ENCODE data around the gene CAP2.

Gene CAP2

DNA sequence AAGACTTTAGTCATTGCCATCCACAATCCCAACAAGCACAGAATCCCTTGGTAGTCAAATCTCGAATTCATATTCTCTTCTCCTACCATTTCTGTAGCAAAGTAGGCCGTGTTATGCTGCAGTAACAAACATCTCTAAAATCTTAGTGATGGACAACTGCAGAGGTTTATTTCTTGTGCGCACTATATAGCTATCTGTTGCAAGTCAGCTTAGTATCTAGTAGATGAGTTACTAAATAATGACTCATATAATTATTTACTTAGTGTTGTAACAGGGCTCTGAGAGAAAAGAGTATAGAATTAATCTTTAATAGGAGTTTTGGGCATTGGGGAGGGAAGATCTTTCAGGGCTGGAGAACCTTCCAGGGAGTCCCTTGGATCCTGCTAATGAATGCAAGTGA lies 73.3 kb downstream of the CAP2 start:
- TF ChIP-seq FOXM1 (IDR thresholded peaks at IDR 0.05; ENCODE audit: borderline replicate concordance, low read depth), result no peak
- no peak for TF ChIP-seq TEAD4 (IDR thresholded peaks at IDR 0.05)
- no peak for TF ChIP-seq EP300 (IDR thresholded peaks at IDR 0.05; ENCODE audit: borderline replicate concordance)

DNA sequence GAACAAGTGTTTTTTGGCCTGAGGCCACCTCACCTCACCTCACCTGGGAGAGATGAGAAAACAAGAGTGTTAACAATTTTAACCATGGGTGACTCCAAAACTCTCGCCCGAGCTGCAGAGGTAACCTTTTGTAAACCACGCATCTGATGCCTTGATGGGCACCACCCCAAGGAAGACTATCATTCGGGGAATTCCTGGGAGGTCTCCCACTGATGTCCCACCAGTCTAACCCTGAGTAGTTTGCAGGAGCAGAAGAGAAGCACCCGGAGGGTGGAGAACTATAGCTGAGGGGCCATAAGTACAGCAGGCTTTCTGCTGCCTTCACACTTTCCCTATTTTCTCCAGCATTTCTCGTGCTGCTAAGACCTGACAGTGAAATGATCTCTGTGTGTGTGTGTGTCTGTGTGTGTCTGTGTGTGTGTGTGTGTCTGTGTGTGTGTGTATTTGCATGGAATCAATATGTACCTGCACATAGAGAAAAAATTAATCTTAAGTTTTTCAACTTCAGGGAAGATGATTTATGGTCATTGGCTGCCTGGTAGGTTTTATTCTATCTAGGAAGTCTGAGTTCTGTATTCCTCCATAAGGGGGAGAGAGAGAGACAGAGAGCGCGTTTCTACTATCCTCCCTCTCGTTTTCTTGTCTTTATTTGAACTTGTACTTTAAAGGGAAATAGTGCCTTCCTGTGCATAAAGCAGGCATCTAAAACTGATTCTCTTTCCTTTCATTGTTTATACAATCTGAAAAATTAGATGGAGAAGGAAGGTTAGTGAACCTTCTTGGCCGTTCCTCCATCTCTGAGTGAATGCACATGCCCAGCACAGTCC lies 75.8 kb downstream of the CAP2 start:
- no peak for TF ChIP-seq YY1 (IDR thresholded peaks at IDR 0.05; ENCODE audit: low read depth)

DNA sequence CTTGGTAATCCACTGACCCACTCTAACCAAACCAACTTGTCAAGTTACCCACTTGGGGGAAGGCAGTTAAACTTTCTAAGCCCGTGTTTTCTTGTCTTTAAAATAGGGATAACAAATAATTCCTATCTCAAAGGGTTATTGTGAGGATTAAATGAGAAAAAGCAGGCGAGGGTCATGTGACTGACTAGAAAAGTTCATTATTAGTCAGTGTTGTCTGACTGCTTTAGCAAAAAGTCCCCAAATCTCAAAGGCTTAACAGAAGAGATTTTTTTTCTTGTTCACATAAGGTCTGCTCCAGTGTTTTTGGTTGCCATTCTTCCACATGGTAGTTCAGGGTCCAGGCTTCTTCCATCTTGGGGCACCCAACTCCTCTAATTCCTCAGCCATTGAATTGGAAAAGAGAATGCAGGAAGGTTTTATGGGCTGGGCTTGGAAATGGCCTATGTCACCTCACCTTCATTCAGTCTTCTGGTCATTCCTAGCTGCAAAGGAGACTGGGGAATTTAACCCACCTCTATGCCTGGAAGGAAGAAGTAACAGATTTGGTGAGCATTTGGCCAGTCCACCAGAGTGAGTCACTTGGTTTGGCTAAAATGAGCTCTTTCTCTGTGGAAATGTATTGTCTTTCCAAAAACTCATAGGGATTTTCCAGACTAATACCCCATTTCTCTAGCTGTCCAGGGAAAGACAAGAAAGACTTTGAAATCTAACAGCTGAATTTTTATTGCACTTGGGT lies 77.0 kb downstream of the CAP2 start:
- TF ChIP-seq, protein P1, sequence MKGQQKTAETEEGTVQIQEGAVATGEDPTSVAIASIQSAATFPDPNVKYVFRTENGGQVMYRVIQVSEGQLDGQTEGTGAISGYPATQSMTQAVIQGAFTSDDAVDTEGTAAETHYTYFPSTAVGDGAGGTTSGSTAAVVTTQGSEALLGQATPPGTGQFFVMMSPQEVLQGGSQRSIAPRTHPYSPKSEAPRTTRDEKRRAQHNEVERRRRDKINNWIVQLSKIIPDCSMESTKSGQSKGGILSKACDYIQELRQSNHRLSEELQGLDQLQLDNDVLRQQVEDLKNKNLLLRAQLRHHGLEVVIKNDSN (IDR thresholded peaks at IDR 0.05), result no peak
- TF ChIP-seq ZBTB7A (IDR thresholded peaks at IDR 0.05; ENCODE audit: low read depth) (no peak), NFIC (IDR thresholded peaks at IDR 0.05) (no peak), RAD21 (IDR thresholded peaks at IDR 0.05; ENCODE audit: low read depth) (no peak), TEAD4 (IDR thresholded peaks at IDR 0.05) (no peak), FOXM1 (IDR thresholded peaks at IDR 0.05; ENCODE audit: borderline replicate concordance, low read depth) (no peak), CEBPB (IDR thresholded peaks at IDR 0.05) (no peak), CREB1 (IDR thresholded peaks at IDR 0.05; ENCODE audit: low read depth) (no peak), EGR1 (IDR thresholded peaks at IDR 0.05) (no peak)
- TF ChIP-seq, protein P2, sequence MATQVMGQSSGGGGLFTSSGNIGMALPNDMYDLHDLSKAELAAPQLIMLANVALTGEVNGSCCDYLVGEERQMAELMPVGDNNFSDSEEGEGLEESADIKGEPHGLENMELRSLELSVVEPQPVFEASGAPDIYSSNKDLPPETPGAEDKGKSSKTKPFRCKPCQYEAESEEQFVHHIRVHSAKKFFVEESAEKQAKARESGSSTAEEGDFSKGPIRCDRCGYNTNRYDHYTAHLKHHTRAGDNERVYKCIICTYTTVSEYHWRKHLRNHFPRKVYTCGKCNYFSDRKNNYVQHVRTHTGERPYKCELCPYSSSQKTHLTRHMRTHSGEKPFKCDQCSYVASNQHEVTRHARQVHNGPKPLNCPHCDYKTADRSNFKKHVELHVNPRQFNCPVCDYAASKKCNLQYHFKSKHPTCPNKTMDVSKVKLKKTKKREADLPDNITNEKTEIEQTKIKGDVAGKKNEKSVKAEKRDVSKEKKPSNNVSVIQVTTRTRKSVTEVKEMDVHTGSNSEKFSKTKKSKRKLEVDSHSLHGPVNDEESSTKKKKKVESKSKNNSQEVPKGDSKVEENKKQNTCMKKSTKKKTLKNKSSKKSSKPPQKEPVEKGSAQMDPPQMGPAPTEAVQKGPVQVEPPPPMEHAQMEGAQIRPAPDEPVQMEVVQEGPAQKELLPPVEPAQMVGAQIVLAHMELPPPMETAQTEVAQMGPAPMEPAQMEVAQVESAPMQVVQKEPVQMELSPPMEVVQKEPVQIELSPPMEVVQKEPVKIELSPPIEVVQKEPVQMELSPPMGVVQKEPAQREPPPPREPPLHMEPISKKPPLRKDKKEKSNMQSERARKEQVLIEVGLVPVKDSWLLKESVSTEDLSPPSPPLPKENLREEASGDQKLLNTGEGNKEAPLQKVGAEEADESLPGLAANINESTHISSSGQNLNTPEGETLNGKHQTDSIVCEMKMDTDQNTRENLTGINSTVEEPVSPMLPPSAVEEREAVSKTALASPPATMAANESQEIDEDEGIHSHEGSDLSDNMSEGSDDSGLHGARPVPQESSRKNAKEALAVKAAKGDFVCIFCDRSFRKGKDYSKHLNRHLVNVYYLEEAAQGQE (IDR thresholded peaks at IDR 0.05; ENCODE audit: low read depth), result no peak

DNA sequence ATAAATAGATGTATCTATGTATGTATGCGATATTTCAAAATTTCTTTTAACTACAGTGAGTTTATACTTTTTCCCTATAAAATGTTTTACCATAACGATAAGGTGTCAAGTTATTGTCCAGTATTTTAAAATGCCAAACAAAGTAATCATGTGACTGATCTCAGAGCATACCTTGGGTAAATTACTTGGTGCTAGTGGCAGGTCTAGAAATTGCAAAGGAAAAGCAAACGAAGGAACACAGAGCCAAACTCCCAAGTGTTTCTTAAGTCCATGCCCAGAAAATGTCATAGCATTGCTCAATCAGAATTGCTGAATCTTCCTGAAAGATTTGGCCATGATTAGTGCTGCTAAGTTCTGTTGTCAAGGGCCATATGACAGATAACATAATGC lies 77.5 kb downstream of the CAP2 start:
- TF ChIP-seq TCF12 (IDR thresholded peaks at IDR 0.05; ENCODE audit: low read depth) (no peak), EGR1 (IDR thresholded peaks at IDR 0.05) (no peak), TAF1 (IDR thresholded peaks at IDR 0.05; ENCODE audit: low read depth) (no peak), CEBPB (IDR thresholded peaks at IDR 0.05) (peak; percentile 4; the same call in 1 of the 2 replicates)

DNA sequence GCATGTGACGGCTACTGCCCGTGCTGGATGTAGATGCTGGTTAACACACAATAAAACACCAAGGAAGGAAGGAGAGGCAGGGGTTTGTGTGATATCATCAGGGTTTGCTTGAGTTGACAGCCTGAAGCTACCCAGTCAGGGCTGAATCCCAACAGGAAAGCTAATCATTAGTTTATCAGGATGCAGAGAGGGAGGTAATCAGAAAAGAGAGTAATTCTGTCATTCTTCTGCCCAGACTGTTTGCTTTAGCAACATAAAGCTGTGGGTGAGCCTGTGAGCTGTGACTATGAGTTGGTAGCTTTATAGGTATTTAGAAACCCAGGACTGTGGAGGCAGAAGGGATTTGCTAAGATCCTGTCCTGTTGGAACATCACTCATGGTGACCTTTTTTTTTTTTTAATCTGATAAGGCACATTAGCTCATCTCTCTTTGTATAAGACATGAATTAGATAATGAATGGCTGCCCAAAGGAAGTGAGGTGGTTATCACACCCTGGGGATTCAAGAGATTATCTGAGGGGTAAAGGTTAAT lies 79.3 kb downstream of the CAP2 start:
- TF ChIP-seq TCF12 (IDR thresholded peaks at IDR 0.05; ENCODE audit: low read depth), result no peak
- no peak for TF ChIP-seq EGR1 (IDR thresholded peaks at IDR 0.05)
- TF ChIP-seq, protein P3, sequence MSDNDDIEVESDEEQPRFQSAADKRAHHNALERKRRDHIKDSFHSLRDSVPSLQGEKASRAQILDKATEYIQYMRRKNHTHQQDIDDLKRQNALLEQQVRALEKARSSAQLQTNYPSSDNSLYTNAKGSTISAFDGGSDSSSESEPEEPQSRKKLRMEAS (IDR thresholded peaks at IDR 0.05), result no peak
- no peak for TF ChIP-seq TEAD4 (IDR thresholded peaks at IDR 0.05)
- TF ChIP-seq RAD21 (IDR thresholded peaks at IDR 0.05; ENCODE audit: low read depth), result no peak
- TF ChIP-seq CREB1 (IDR thresholded peaks at IDR 0.05; ENCODE audit: low read depth), result no peak
- TF ChIP-seq, protein P2 (IDR thresholded peaks at IDR 0.05; ENCODE audit: low read depth), result no peak
- no peak for TF ChIP-seq CEBPB (IDR thresholded peaks at IDR 0.05)

DNA sequence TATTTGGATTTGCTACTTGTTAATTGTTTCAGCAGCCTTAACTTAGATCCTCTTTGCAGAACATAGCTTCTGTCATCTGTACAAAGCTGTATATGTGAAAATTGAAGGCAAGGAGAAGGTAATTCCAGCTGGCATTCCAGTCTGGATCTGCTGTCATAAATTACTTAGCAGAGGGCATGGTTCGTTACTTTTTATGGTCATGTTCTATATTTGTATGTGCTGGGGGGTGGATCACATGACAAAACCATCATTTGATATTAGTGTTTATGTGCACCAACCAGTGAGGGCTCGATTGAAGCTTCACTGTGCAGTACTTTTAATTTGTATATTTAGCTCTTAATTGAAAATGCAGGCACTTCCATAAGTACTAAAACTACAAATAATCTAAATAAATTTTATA lies 80.2 kb downstream of the CAP2 start:
- TF ChIP-seq EGR1 (IDR thresholded peaks at IDR 0.05) (no peak), ZBTB7A (IDR thresholded peaks at IDR 0.05; ENCODE audit: low read depth) (no peak)
- TF ChIP-seq, protein P1 (IDR thresholded peaks at IDR 0.05), result peak; percentile 59

DNA sequence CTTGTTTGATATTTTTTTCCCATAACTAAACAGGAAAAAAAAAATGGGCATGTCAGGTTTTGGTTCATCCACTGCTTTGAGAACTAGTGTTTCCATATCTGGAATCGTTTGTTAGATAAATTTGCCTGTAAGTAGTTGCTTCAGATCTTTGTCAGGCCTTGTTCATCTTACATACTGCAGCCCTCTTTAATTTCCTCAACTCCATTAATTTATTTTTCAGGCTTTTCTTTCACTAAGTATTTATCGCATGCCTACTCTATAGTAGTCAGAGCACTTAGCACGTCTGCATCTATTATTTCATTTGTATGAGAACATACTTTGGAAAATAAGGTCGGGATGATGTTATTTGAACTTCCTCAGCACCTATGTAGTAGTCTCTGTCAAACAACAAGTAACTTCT lies 80.9 kb downstream of the CAP2 start:
- TF ChIP-seq CEBPB (IDR thresholded peaks at IDR 0.05) (no peak), TCF12 (IDR thresholded peaks at IDR 0.05; ENCODE audit: low read depth) (no peak), CREB1 (IDR thresholded peaks at IDR 0.05; ENCODE audit: low read depth) (no peak), TEAD4 (IDR thresholded peaks at IDR 0.05) (no peak), RAD21 (IDR thresholded peaks at IDR 0.05; ENCODE audit: low read depth) (no peak), EGR1 (IDR thresholded peaks at IDR 0.05) (no peak)
- TF ChIP-seq, protein P2 (IDR thresholded peaks at IDR 0.05; ENCODE audit: low read depth), result no peak
- TF ChIP-seq, protein P1 (IDR thresholded peaks at IDR 0.05), result no peak
- TF ChIP-seq, protein P3 (IDR thresholded peaks at IDR 0.05), result no peak
